ENCODE data around the gene IFFO2.

DNA sequence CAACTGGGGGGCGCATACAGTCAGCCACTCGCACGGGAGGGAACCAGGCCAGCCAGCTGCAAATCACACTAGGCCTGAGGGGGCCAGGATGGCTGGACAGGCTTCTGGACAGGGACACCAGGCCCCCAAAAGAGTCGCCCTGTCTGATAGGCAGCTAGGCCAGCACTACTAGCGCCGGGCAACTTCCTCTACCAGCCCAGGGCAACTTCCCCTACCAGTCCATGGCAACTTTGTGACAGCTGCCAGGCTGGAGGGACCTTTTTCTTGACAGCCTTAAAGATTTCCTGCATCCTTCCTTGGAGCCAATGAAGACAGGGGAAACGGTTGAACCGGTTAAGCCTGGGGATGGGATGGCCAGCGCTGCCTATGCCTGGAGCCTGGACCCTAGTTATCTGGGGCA, 5.1 kb downstream of the IFFO2 start:
- TF ChIP-seq, protein P1, sequence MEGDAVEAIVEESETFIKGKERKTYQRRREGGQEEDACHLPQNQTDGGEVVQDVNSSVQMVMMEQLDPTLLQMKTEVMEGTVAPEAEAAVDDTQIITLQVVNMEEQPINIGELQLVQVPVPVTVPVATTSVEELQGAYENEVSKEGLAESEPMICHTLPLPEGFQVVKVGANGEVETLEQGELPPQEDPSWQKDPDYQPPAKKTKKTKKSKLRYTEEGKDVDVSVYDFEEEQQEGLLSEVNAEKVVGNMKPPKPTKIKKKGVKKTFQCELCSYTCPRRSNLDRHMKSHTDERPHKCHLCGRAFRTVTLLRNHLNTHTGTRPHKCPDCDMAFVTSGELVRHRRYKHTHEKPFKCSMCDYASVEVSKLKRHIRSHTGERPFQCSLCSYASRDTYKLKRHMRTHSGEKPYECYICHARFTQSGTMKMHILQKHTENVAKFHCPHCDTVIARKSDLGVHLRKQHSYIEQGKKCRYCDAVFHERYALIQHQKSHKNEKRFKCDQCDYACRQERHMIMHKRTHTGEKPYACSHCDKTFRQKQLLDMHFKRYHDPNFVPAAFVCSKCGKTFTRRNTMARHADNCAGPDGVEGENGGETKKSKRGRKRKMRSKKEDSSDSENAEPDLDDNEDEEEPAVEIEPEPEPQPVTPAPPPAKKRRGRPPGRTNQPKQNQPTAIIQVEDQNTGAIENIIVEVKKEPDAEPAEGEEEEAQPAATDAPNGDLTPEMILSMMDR (conservative IDR thresholded peaks at IDR 0.05; ENCODE audit: low read length), result no peak
- TF ChIP-seq EZH2phosphoT487 (IDR thresholded peaks at IDR 0.05; ENCODE audit: borderline replicate concordance), result no peak

Data from Loucy (cell line).